ENCODE measurements around the gene SNX32.

Gene SNX32

GRCh38 chr11:65871811-65872548 is 38.2 kb downstream of the SNX32 start:
- H3K4me3 ChIP-seq (ENCODE audit: low read length): peak overlapping the region; percentile 75
- DNase-seq (ENCODE audit: low read depth): no peak
- TF ChIP-seq CTCF (conservative IDR thresholded peaks at IDR 0.05; ENCODE audit: low read depth, low read length): peak; percentile 38

GRCh38 chr11:65872586-65873317 is 39.0 kb downstream of the SNX32 start, which contains the start of gene EFEMP2:
EFEMP2 (minus strand) TSS chr11:65872800; CDS start chr11:65872354, 446 bp downstream.
- no peak for TF ChIP-seq CTCF (conservative IDR thresholded peaks at IDR 0.05; ENCODE audit: low read depth, low read length)
- no peak for DNase-seq (ENCODE audit: low read depth)
- peak within 1 kb of the TSS; percentile 75 for H3K4me3 ChIP-seq (ENCODE audit: low read length)

GRCh38 chr11:65873318-65874156 is 39.8 kb downstream of the SNX32 start:
- TF ChIP-seq CTCF (conservative IDR thresholded peaks at IDR 0.05; ENCODE audit: low read depth, low read length): no peak
- DNase-seq (ENCODE audit: low read depth): peak; percentile 48
- peak overlapping the region; percentile 75 for H3K4me3 ChIP-seq (ENCODE audit: low read length)

- DNase-seq (ENCODE audit: low read depth): no peak
- H3K4me3 ChIP-seq (ENCODE audit: low read length): no peak within 1 kb of the TSS
- no peak for TF ChIP-seq CTCF (conservative IDR thresholded peaks at IDR 0.05; ENCODE audit: low read depth, low read length)
Measured at GRCh38 chr11:65879617-65880016, 45.9 kb downstream of the SNX32 start, which contains the start of gene CTSW. CTSW (plus strand) TSS chr11:65879837; CDS start chr11:65879855, 18 bp downstream.

GRCh38 chr11:65880027-65880426 is 46.3 kb downstream of the SNX32 start:
- H3K4me3 ChIP-seq (ENCODE audit: low read length): no peak overlapping the region
- DNase-seq (ENCODE audit: low read depth): no peak
- TF ChIP-seq CTCF (conservative IDR thresholded peaks at IDR 0.05; ENCODE audit: low read depth, low read length): no peak

GRCh38 chr11:65880844-65881421 is 47.2 kb downstream of the SNX32 start:
- no peak for DNase-seq (ENCODE audit: low read depth)
- TF ChIP-seq CTCF (conservative IDR thresholded peaks at IDR 0.05; ENCODE audit: low read depth, low read length): no peak
- no peak overlapping the region for H3K4me3 ChIP-seq (ENCODE audit: low read length)

Measured in retinal pigment epithelial cell (primary cell).